Activated B cell treated with CpG ODN at 0.5 μM for 24 hours (primary cell): ENCODE results near the gene PRR5. TPM values are rescaled to one million over a fixed set of nuclear protein-coding genes. Genes with fewer than 3 reads are reported as not detected.

ENCODE experiments used
- ATAC-seq: fragments of 200-7000 bp; cut with Tn5 transposase; one replicate; pipeline ENCODE4 v1.10.0; 2021; ENCODE audit warnings: low read depth, mild to moderate bottlenecking, moderate library complexity
- CTCF ChIA-PET: fragments of 350-600 bp; sonication (Branson Sonifier 250); formaldehyde crosslinking; loops from one replicate; lab custom pipeline; 2021; ENCODE audit warnings: antibody characterized with exemption; lab: Charles Lee
- POLR2A ChIA-PET: fragments of 350-600 bp; sonication (Branson Sonifier 250); formaldehyde crosslinking; loops from one replicate; lab custom pipeline; 2021; ENCODE audit warnings: antibody characterized with exemption; lab: Charles Lee
- DNase-seq: peaks from one replicate; pipeline ENCODE4 v3.0.0; 2022
- H3K27ac Mint-ChIP-seq: one replicate; pipeline ENCODE4 v1.8.0; 2020; ENCODE audit warnings: mixed read lengths
- H3K27me3 Mint-ChIP-seq: one replicate; pipeline ENCODE4 v1.8.0; 2021; ENCODE audit warnings: mixed read lengths
- H3K36me3 Mint-ChIP-seq: one replicate; pipeline ENCODE4 v1.8.0; 2021; ENCODE audit warnings: low read depth, mixed read lengths
- H3K4me1 Mint-ChIP-seq: one replicate; pipeline ENCODE4 v1.8.0; 2021; ENCODE audit warnings: mixed read lengths
- H3K4me3 Mint-ChIP-seq: one replicate; pipeline ENCODE4 v1.8.0; 2020; ENCODE audit warnings: mild to moderate bottlenecking, mixed read lengths
- H3K9me3 Mint-ChIP-seq: one replicate; pipeline ENCODE4 v1.8.0; 2020; ENCODE audit warnings: mixed read lengths
- CTCF ChIP-seq: fragments of 200-600 bp; IDR thresholded peaks from one replicate; pipeline ENCODE4 v1.8.0; 2022; ENCODE audit warnings: antibody characterized with exemption, mild to moderate bottlenecking
- intact Hi-C: fragments of 100-400 bp; cut with micrococcal nuclease; formaldehyde crosslinking; loops from one replicate; pipeline ENCODE4 v1.15.1; 2024
- total RNA-seq: library from RNA; stranded (reverse); gene quantifications from 2 replicates; pipeline ENCODE4 v1.2.3, GENCODE V29; 2022

PRR5 gene
- total RNA-seq, 1 donor from 2014 or later = 18.0 TPM

GRCh38 chr22:44730490-44731356, 28.7 kb downstream of the PRR5 start:
- Mint-ChIP-seq H3K27ac (no peak overlapping the region), H3K9me3 (no peaks in the 10 kb centered on the region), H3K4me3 (no peak overlapping the region), H3K4me1 (peaks cover 10% of the 10 kb centered on the region), H3K27me3 (no peaks in the 10 kb centered on the region), H3K36me3 (peaks cover 11% of the 10 kb centered on the region)
- intact Hi-C loops = no loop called here
- ChIA-PET CTCF (interaction anchor here (1.1 to 2.3 kb wide), 2 partner anchors 12 to 32 kb away, joined by 3 to 11 read pairs; no protein-coding TSS in a partner anchor), POLR2A (no interaction called here)
- ATAC-seq (no peak), DNase-seq (no peak)
- no peak for TF ChIP-seq CTCF

- no peak for DNase-seq
- Mint-ChIP-seq H3K36me3 (peaks cover 9% of the 10 kb centered on the region), H3K4me1 (peaks cover 13% of the 10 kb centered on the region), H3K27ac (no peak overlapping the region), H3K4me3 (no peak overlapping the region), H3K9me3 (no peaks in the 10 kb centered on the region), H3K27me3 (peaks cover 2% of the 10 kb centered on the region)
- no peak for TF ChIP-seq CTCF
- no peak for ATAC-seq
- intact Hi-C loops = no loop called here
- ChIA-PET POLR2A (no interaction called here), CTCF (interaction anchor here (2.3 kb wide), 1 partner anchor 33 kb away, joined by 11 read pairs; no protein-coding TSS in a partner anchor)
Observed at GRCh38 chr22:44731357-44731970, 29.5 kb downstream of the PRR5 start.

GRCh38 chr22:44732017-44732561, 30.1 kb downstream of the PRR5 start:
- intact Hi-C loops = no loop called here
- Mint-ChIP-seq H3K9me3 (no peaks in the 10 kb centered on the region), H3K4me3 (no peak overlapping the region), H3K36me3 (peaks cover 9% of the 10 kb centered on the region), H3K4me1 (peaks cover 13% of the 10 kb centered on the region), H3K27ac (no peak overlapping the region), H3K27me3 (peaks cover 2% of the 10 kb centered on the region)
- ATAC-seq (no peak), DNase-seq (no peak)
- ChIA-PET POLR2A (no interaction called here), CTCF (no interaction called here)
- TF ChIP-seq CTCF = no peak

- no peak for TF ChIP-seq CTCF
- no peak overlapping the region for H3K27ac Mint-ChIP-seq
Observed at GRCh38 chr22:44732661-44733060, 30.7 kb downstream of the PRR5 start.

More at GRCh38 chr22:44732661-44733060, 30.7 kb downstream of the PRR5 start:
- intact Hi-C loops = no loop called here
- Mint-ChIP-seq H3K9me3 (no peaks in the 10 kb centered on the region), H3K27me3 (peaks cover 2% of the 10 kb centered on the region), H3K36me3 (peaks cover 3% of the 10 kb centered on the region), H3K4me3 (no peak overlapping the region), H3K4me1 (peaks cover 13% of the 10 kb centered on the region)
- POLR2A ChIA-PET = no interaction called here
- DNase-seq (no peak), ATAC-seq (no peak)
- CTCF ChIA-PET = interaction anchor here (0.8 kb wide), 1 partner anchor 22 kb away, joined by 4 read pairs; no protein-coding TSS in a partner anchor
